ENCODE measurements around the gene SRD5A2. TPM values are rescaled to one million over a fixed set of nuclear protein-coding genes. Genes with fewer than 3 reads are reported as not detected.

The SRD5A2 gene
- total and polyA plus RNA-seq, 2 donors (not counting 1 experiment from before 2014, with no cell fraction given), result not detected

DNA sequence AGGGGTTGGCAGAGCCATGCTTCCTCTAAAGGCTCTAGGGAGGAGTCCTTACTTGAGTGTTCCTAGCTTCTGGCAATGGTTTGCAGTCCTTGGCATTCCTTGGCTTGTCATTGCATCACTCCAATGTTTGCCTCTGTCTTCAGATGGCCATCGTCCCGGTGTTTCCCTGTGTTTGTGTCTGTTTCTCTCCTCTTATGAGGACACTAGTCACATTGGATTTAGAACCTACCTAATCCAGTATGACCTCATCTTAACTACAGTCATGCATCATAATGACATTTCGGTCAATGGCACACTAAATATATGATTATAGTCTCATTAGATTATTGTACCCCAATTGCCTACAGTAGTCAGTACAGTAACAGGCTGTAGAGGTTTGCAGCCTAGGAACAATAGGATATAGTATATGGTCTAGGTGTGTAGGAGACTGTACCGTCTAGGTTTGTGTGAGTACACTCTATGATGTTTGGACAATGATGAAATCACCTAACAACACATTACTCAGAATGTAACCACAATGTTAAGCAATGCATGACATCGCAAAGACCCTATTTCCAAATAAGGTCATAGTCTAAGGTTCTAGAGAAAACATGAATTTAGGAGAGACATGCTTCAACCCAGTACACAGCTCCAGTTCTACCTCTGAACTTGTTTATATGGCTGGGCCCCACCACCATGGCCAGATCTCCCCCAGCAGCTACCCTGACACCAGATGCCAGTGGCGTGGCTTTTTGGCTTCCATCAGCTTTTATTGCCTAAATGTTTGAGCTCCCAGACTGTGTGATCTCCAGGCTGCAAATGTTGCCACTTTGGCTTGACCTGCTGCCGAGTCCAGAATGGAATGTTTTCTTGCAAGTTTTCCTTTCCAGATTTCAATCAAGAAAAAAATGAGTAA lies 22.1 kb downstream of the SRD5A2 start:
- intact Hi-C loops (cut with micrococcal nuclease), result no loop called here
- Mint-ChIP-seq H3K4me1 (no peaks in the 10 kb centered on the region), H3K4me3 (no peak overlapping the region), H3K27ac (no peak overlapping the region), H3K9me3 (ENCODE audit: insufficient read depth) (peaks cover 7% of the 10 kb centered on the region), H3K27me3 (peaks cover 5% of the 10 kb centered on the region)
- Histone ChIP-seq H3K4me2 (replicated peaks; ENCODE audit: low read depth, low read length, poor library complexity, severe bottlenecking) (no peak overlapping the region), H3K9me3 (ENCODE audit: control extremely low read depth in 1 of 3, control insufficient read depth in 2 of 3, insufficient read depth in 1 of 3, low read length in 2 of 3) (peaks cover 0 to 7% (median 0%) of the 10 kb centered on the region in 3 donors), H3K9ac (ENCODE audit: low read length) (no peak overlapping the region), H2AFZ (ENCODE audit: insufficient read depth, low read depth, low read length, poor library complexity, severe bottlenecking) (no peak overlapping the region), H3K4me3 (ENCODE audit: control extremely low read depth in 1 of 5, extremely low read depth in 1 of 5, insufficient read depth in 1 of 5, low read depth in 2 of 5, low read length in 4 of 5) (no peak overlapping the region), H4K20me1 (ENCODE audit: control insufficient read depth, insufficient read depth, low read length, poor library complexity, severe bottlenecking) (no peaks in the 10 kb centered on the region), H3K4me1 (ENCODE audit: control insufficient read depth in 2 of 2, insufficient read depth in 2 of 2, low read length in 2 of 2) (no peaks in the 10 kb centered on the region), H3K27ac (ENCODE audit: low read length in 2 of 2) (no peak overlapping the region), H3K79me2 (ENCODE audit: control insufficient read depth, insufficient read depth, low read length) (no peaks in the 10 kb centered on the region), H3K36me3 (replicated peaks in 1 of 2; ENCODE audit: control extremely low read depth in 1 of 2, control insufficient read depth in 1 of 2, extremely low read depth in 1 of 2, insufficient read depth in 2 of 2, low read length in 1 of 2) (no peaks in the 10 kb centered on the region), H3K27me3 (replicated peaks in 1 of 4; ENCODE audit: control extremely low read depth in 1 of 4, control insufficient read depth in 3 of 4, insufficient read depth in 4 of 4, low read length in 3 of 4) (peaks cover 0 to 6% (median 1%) of the 10 kb centered on the region in 4 experiments)
- WGBS (ENCODE audit: insufficient coverage), result 76% methylated on average over 4 of the region's 7 CpGs
- no peak for TF ChIP-seq EZH2 (IDR thresholded peaks at IDR 0.05; ENCODE audit: borderline replicate concordance, insufficient read depth, low read depth, low read length, poor library complexity, severe bottlenecking)
- TF ChIP-seq, protein P1, sequence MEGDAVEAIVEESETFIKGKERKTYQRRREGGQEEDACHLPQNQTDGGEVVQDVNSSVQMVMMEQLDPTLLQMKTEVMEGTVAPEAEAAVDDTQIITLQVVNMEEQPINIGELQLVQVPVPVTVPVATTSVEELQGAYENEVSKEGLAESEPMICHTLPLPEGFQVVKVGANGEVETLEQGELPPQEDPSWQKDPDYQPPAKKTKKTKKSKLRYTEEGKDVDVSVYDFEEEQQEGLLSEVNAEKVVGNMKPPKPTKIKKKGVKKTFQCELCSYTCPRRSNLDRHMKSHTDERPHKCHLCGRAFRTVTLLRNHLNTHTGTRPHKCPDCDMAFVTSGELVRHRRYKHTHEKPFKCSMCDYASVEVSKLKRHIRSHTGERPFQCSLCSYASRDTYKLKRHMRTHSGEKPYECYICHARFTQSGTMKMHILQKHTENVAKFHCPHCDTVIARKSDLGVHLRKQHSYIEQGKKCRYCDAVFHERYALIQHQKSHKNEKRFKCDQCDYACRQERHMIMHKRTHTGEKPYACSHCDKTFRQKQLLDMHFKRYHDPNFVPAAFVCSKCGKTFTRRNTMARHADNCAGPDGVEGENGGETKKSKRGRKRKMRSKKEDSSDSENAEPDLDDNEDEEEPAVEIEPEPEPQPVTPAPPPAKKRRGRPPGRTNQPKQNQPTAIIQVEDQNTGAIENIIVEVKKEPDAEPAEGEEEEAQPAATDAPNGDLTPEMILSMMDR (IDR thresholded peaks at IDR 0.05), result no peak
- ATAC-seq (ENCODE audit: low read depth), result no peak
- POLR2A ChIA-PET, result no interaction called here
- DNase-seq, result no peak
- CTCF ChIA-PET, result no interaction called here

DNA sequence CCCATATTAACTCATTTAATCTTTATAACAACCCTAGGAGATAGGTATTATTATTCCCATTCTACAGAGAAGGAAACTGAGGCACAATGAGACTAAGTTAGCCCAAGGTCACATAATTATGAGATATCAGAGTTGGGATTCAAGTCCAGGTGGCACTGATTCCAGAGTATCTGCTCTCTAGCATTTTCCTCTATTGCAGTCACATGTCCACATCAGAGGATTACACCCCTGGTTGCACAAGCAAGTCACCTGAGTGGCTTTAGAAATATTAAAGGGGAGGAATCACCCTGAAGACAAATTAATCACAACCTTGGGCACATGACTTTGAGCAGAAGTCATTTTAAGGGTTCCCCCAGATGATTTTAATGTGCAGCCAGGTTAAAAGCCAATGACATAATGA lies 23.8 kb downstream of the SRD5A2 start:
- Mint-ChIP-seq H3K27ac (no peak overlapping the region), H3K27me3 (no peaks in the 10 kb centered on the region), H3K4me1 (no peaks in the 10 kb centered on the region), H3K9me3 (ENCODE audit: insufficient read depth) (peaks cover 18% of the 10 kb centered on the region), H3K4me3 (no peak overlapping the region)
- ATAC-seq (ENCODE audit: low read depth) (no peak), DNase-seq (no peak)
- Histone ChIP-seq H3K36me3 (replicated peaks in 1 of 2; ENCODE audit: control extremely low read depth in 1 of 2, control insufficient read depth in 1 of 2, extremely low read depth in 1 of 2, insufficient read depth in 2 of 2, low read length in 1 of 2) (no peaks in the 10 kb centered on the region), H3K4me2 (replicated peaks; ENCODE audit: low read depth, low read length, poor library complexity, severe bottlenecking) (no peak overlapping the region), H3K27me3 (replicated peaks in 1 of 4; ENCODE audit: control extremely low read depth in 1 of 4, control insufficient read depth in 3 of 4, insufficient read depth in 4 of 4, low read length in 3 of 4) (peaks cover 0 to 6% (median 1%) of the 10 kb centered on the region in 4 experiments), H3K4me3 (ENCODE audit: control extremely low read depth in 1 of 5, extremely low read depth in 1 of 5, insufficient read depth in 1 of 5, low read depth in 2 of 5, low read length in 4 of 5) (no peak overlapping the region), H3K9me3 (ENCODE audit: control extremely low read depth in 1 of 3, control insufficient read depth in 2 of 3, insufficient read depth in 1 of 3, low read length in 2 of 3) (peaks cover 0 to 20% (median 0%) of the 10 kb centered on the region in 3 donors), H3K27ac (ENCODE audit: low read length in 2 of 2) (no peak overlapping the region), H4K20me1 (ENCODE audit: control insufficient read depth, insufficient read depth, low read length, poor library complexity, severe bottlenecking) (no peaks in the 10 kb centered on the region), H3K9ac (ENCODE audit: low read length) (no peak overlapping the region), H3K4me1 (ENCODE audit: control insufficient read depth in 2 of 2, insufficient read depth in 2 of 2, low read length in 2 of 2) (no peaks in the 10 kb centered on the region), H3K79me2 (ENCODE audit: control insufficient read depth, insufficient read depth, low read length) (no peaks in the 10 kb centered on the region), H2AFZ (ENCODE audit: insufficient read depth, low read depth, low read length, poor library complexity, severe bottlenecking) (no peak overlapping the region)
- ChIA-PET POLR2A (no interaction called here), CTCF (no interaction called here)
- intact Hi-C loops (cut with micrococcal nuclease), result no loop called here
- TF ChIP-seq, protein P1 (IDR thresholded peaks at IDR 0.05), result no peak
- TF ChIP-seq EZH2 (IDR thresholded peaks at IDR 0.05; ENCODE audit: borderline replicate concordance, insufficient read depth, low read depth, low read length, poor library complexity, severe bottlenecking), result no peak
